KMS-11 (cell line): ENCODE results near the gene LRRTM2.

Experiments
- H2AFZ ChIP-seq: fragments of 200-600 bp; sonication (generic); 2 replicates; pipeline ENCODE4 v1.6.1; 2016; ENCODE audit warnings: antibody characterized with exemption, mixed run types, low read depth
- H3K27ac ChIP-seq: fragments of 200-600 bp; sonication (generic); 2 replicates; pipeline ENCODE4 v1.6.1; 2016; ENCODE audit warnings: mild to moderate bottlenecking, mixed run types
- H3K27me3 ChIP-seq: fragments of 200-600 bp; sonication (generic); 2 replicates; pipeline ENCODE4 v1.6.1; 2017; ENCODE audit warnings: mild to moderate bottlenecking, low read depth, mixed run types, moderate library complexity; ENCODE audit not compliant: insufficient read depth
- H3K36me3 ChIP-seq: fragments of 200-600 bp; sonication (generic); 2 replicates; pipeline ENCODE4 v1.6.1; 2017; ENCODE audit warnings: mild to moderate bottlenecking, mixed run types; ENCODE audit not compliant: insufficient read depth
- H3K4me1 ChIP-seq: fragments of 200-600 bp; sonication (generic); 2 replicates; pipeline ENCODE4 v1.6.1; 2016; ENCODE audit warnings: mild to moderate bottlenecking, low read depth, mixed run types; ENCODE audit not compliant: poor library complexity, severe bottlenecking
- H3K4me2 ChIP-seq: fragments of 200-600 bp; sonication (generic); 2 replicates; pipeline ENCODE4 v1.7.0; 2016; ENCODE audit warnings: mild to moderate bottlenecking, mixed run types
- H3K4me3 ChIP-seq: fragments of 200-600 bp; sonication (generic); IDR thresholded peaks from 2 replicates; pipeline ENCODE4 v1.6.1; 2017; ENCODE audit warnings: low read depth, low read length, mixed read lengths; ENCODE audit not compliant: insufficient read depth
- H3K79me2 ChIP-seq: fragments of 200-600 bp; sonication (generic); 2 replicates; pipeline ENCODE4 v1.6.1; 2016; ENCODE audit warnings: low read depth, mixed run types; ENCODE audit not compliant: insufficient read depth
- H3K9ac ChIP-seq: fragments of 200-600 bp; sonication (generic); 2 replicates; pipeline ENCODE4 v1.6.1; 2016; ENCODE audit warnings: mild to moderate bottlenecking, mixed run types
- H4K20me1 ChIP-seq: fragments of 200-600 bp; sonication (generic); 2 replicates; pipeline ENCODE4 v1.6.1; 2016; ENCODE audit warnings: mild to moderate bottlenecking, mixed run types; ENCODE audit not compliant: insufficient read depth
- TF ChIP-seq, protein P1 (sequence below): fragments of 200-600 bp; sonication (generic); conservative IDR thresholded peaks from 2 replicates; pipeline ENCODE4 v1.6.1; 2017; ENCODE audit warnings: low read depth, mild to moderate bottlenecking, antibody characterized with exemption, low read length, moderate library complexity, mixed read lengths

LRRTM2 gene

DNA sequence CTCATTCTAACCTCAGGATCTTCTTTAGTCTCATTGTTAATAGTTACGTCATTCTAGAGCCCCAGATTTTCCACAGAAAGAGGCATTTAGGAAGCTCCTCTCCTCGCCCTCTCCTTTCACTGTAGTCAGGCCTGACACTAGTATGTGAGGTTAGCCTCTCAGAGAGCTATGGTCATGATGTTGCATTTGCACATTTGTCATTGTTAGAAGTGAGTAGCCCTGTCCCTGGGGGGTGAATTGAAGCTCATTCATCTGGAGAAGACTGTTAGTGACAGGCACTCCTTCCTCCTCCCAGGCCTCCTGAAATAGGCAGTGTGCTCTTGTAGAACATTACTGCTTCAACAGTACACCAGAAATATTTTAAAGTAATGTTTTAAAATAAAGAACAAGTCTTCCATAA lies 26.6 kb upstream of the LRRTM2 start:
- H3K27me3 ChIP-seq, result no peaks in the 10 kb centered on the region
- no peak overlapping the region for H2AFZ ChIP-seq
- no peak overlapping the region for H3K4me3 ChIP-seq
- no peaks in the 10 kb centered on the region for H4K20me1 ChIP-seq
- H3K4me1 ChIP-seq, result no peaks in the 10 kb centered on the region
- no peak overlapping the region for H3K4me2 ChIP-seq
- no peak overlapping the region for H3K27ac ChIP-seq
- H3K9ac ChIP-seq, result no peak overlapping the region
- H3K36me3 ChIP-seq, result no peaks in the 10 kb centered on the region
- H3K79me2 ChIP-seq, result no peaks in the 10 kb centered on the region
- TF ChIP-seq, protein P1, sequence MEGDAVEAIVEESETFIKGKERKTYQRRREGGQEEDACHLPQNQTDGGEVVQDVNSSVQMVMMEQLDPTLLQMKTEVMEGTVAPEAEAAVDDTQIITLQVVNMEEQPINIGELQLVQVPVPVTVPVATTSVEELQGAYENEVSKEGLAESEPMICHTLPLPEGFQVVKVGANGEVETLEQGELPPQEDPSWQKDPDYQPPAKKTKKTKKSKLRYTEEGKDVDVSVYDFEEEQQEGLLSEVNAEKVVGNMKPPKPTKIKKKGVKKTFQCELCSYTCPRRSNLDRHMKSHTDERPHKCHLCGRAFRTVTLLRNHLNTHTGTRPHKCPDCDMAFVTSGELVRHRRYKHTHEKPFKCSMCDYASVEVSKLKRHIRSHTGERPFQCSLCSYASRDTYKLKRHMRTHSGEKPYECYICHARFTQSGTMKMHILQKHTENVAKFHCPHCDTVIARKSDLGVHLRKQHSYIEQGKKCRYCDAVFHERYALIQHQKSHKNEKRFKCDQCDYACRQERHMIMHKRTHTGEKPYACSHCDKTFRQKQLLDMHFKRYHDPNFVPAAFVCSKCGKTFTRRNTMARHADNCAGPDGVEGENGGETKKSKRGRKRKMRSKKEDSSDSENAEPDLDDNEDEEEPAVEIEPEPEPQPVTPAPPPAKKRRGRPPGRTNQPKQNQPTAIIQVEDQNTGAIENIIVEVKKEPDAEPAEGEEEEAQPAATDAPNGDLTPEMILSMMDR, result no peak

DNA sequence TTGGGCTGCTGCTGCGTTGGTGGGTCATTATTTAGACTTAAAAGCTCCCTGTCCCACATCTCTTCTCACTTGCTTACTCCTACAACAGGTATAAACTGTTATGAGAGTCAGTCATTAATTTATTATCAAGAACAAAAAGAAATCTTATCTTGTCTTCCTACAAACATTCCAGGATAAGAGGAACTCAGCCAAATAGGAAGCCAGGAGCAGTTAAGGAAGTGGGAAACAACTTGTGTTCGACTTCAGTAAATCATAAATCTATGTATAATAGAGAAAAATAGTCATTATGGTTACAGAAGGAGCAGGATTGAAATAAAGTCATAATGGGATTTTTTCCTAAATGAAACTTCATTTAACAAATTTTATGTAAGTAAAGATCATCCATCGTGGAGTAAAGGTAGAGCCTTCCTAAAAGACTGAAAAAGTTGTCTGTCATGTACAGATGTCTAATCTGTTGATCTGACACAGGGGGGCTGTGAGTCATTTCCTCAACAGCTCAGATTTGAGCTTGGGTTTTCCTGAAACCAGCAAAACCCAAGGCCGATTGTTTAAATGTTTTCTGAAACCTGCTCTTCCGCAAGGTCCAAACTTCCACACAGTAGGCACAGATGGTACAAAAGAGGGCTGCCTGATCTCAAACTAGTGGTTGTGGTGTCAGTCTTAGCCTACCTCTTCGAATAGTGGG lies 25.3 kb upstream of the LRRTM2 start:
- Histone ChIP-seq H3K79me2 (no peaks in the 10 kb centered on the region), H3K36me3 (no peaks in the 10 kb centered on the region), H3K4me2 (no peak overlapping the region), H3K9ac (no peak overlapping the region), H3K4me1 (no peaks in the 10 kb centered on the region), H3K27me3 (no peaks in the 10 kb centered on the region), H4K20me1 (no peaks in the 10 kb centered on the region), H2AFZ (no peak overlapping the region), H3K4me3 (no peak overlapping the region), H3K27ac (no peak overlapping the region)
- TF ChIP-seq, protein P1, result no peak

DNA sequence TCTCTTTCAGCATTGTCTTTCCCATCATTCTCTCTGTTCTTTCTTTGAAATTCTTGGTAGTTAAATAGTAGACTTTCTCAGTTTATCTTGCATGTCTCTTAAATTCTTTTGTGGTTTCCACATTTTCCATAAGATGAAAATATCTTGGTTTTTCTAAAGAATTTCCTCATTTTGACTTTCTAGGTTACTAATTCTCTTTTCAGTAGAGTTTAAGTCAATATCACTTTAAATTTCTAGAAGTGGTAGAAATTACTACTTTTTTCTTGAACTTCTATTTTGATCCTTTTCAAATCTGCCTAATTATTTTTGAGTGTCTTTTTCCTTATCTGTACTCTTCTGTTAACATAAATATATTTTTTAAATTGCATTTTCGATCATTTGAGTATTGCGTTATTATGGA lies 23.6 kb upstream of the LRRTM2 start:
- H3K27ac ChIP-seq, result no peak overlapping the region
- H3K36me3 ChIP-seq, result no peaks in the 10 kb centered on the region
- no peak overlapping the region for H3K9ac ChIP-seq
- H4K20me1 ChIP-seq, result no peaks in the 10 kb centered on the region
- TF ChIP-seq, protein P1, result no peak
- H3K79me2 ChIP-seq, result no peaks in the 10 kb centered on the region
- H3K4me1 ChIP-seq, result no peaks in the 10 kb centered on the region
- no peaks in the 10 kb centered on the region for H3K27me3 ChIP-seq
- H3K4me3 ChIP-seq, result no peak overlapping the region
- H2AFZ ChIP-seq, result no peak overlapping the region
- no peak overlapping the region for H3K4me2 ChIP-seq

DNA sequence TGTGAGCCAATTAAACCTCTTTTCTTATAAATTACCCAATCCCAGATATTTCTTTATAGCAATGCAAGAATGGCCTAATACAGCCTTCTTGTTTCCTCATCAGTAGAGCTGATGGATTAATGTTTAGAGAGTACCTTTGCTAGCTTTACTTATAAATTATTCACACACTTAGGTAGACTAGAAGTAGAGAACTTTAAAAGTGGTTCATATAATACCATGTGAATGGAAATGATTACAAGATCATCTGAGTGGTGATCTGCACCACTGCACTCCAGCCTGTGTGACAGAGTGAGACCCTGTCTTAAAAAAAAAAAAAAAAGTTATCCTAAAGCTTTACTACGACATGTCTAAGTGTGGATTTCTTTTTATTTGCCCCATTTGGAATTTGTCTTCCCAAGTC lies 23.2 kb upstream of the LRRTM2 start:
- H3K79me2 ChIP-seq, result no peaks in the 10 kb centered on the region
- no peaks in the 10 kb centered on the region for H3K36me3 ChIP-seq
- no peaks in the 10 kb centered on the region for H3K4me1 ChIP-seq
- no peak overlapping the region for H3K9ac ChIP-seq
- H3K27ac ChIP-seq, result no peak overlapping the region
- H3K27me3 ChIP-seq, result no peaks in the 10 kb centered on the region
- no peaks in the 10 kb centered on the region for H4K20me1 ChIP-seq
- no peak overlapping the region for H3K4me3 ChIP-seq
- H2AFZ ChIP-seq, result no peak overlapping the region
- TF ChIP-seq, protein P1, result no peak
- no peak overlapping the region for H3K4me2 ChIP-seq
